Left colon (tissue), 2 donors: ENCODE results near the gene C5orf58. TPM values are rescaled to one million over a fixed set of nuclear protein-coding genes. Genes with fewer than 3 reads are reported as not detected.

Experiments used
- ATAC-seq: fragments of 200-7000 bp; cut with Tn5 transposase; one replicate; pipeline ENCODE4 v1.9.1; 2020; ENCODE audit warnings: mild to moderate bottlenecking, moderate library complexity
- DNase-seq, 2 donors: peaks; one replicate each; pipeline ENCODE4 v3.0.0-alpha.2; 2020
- intact Hi-C, 2 donors: fragments of 100-400 bp; cut with DNase I in 1 of 2; cut with micrococcal nuclease in 1 of 2; formaldehyde crosslinking; loops; one replicate each; pipeline versions ENCODE4 v1.11.2 to v1.14.0; 2022; cut with DNase I, micrococcal nuclease
- total RNA-seq, 2 donors: library from RNA; stranded (reverse); fragmentation: NEBNext Ultra II Directional; extraction: Animal tissue kit (Norgen Biotek cat#: 25700); gene quantifications; one replicate each; pipeline ENCODE4 v1.2.1, GENCODE V29; 2021
- donor health status: DM: no; HTN: no; CAD: no.
- donor health status: DM: yes; HTN: yes; CAD: no.

The C5orf58 gene
- total RNA-seq, 2 donors from 2014 or later = not detected

- intact Hi-C loops = no loop called here
- ATAC-seq (no peak), DNase-seq (no peak)
These were observed 59.7 kb downstream of the C5orf58 start for GRCh38 chr5:170292179-170293104.

GRCh38 chr5:170293273-170293672 lies 60.5 kb downstream of the C5orf58 start:
- ATAC-seq = peak; percentile 49
- peak; percentile 49 to 56 for DNase-seq
- intact Hi-C loops = no loop called here

- DNase-seq (no peak), ATAC-seq (no peak)
- intact Hi-C loops = no loop called here
These were observed 61.3 kb downstream of the C5orf58 start for GRCh38 chr5:170294057-170294456.

- DNase-seq (no peak), ATAC-seq (no peak)
- intact Hi-C loops = no loop called here
These were observed 61.8 kb downstream of the C5orf58 start for GRCh38 chr5:170294556-170294955.

Other genes with a start within 250 kb of the C5orf58 start
- gene FOXI1, start 127.1 kb upstream of the C5orf58 start, total RNA-seq = under 1 TPM in 1 of 2 donors, not detected in 1; 0.21 TPM
- 10 to 100 TPM in 1 of 2 donors, 1 to 10 TPM in 1; 5.9 to 15.5 TPM for gene LCP2, start 64.8 kb downstream of the C5orf58 start, total RNA-seq
- 1 to 10 TPM in 1 of 2 donors, under 1 TPM in 1; 0.55 to 6.9 TPM for gene KCNMB1, start 156.4 kb downstream of the C5orf58 start, total RNA-seq